ENCODE results near the gene METRNL.

Gene METRNL

DNA sequence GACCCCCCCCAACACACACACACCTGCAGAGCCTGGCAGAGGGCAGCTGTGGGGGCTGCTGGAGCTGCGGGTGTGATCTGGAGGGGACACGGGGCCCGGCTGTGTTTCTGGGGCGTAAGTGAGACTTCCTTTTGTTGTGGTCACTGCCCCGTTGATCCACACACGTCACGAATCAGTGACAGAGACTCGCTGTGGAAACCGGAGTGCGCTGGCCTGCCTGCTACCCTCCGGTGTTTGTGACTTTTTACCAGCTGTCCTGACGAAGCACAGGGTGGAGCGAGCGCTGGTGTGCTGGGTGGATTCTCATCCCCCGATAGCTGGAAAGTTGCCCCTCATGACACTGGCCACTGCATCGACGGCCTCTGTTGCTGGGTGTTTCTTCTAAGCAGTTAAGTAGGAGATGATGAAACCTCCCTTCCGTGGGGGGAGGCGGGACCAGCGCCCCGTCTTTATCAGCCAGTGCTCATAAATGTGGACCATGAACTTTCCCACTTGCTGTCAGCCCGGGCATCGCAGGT, 2.3 kb downstream of the METRNL start:
- peak; percentile 51 for DNase-seq

DNA sequence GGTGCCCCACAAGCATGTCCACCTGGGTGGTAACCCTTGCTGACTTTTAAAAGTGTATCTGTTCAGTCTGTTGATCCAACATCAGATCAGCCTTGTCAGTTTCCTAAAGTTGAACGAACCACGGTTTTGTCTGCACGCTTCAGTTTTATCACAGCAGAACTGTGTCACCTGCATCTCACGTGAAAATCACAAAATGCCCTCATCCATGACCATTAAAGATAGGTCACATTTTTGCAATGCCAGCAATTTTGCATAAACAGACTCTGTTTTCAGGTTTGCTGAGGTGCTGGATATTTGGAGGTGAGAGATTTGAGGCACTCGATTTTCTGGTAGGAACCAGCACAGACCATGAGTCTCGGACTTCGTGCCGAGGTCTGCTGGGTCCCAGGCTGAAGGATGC, 3.0 kb downstream of the METRNL start:
- DNase-seq, result no peak

- DNase-seq, result no peak
Measured at GRCh38 chr17:83082909-83083367, 3.5 kb downstream of the METRNL start.

DNA sequence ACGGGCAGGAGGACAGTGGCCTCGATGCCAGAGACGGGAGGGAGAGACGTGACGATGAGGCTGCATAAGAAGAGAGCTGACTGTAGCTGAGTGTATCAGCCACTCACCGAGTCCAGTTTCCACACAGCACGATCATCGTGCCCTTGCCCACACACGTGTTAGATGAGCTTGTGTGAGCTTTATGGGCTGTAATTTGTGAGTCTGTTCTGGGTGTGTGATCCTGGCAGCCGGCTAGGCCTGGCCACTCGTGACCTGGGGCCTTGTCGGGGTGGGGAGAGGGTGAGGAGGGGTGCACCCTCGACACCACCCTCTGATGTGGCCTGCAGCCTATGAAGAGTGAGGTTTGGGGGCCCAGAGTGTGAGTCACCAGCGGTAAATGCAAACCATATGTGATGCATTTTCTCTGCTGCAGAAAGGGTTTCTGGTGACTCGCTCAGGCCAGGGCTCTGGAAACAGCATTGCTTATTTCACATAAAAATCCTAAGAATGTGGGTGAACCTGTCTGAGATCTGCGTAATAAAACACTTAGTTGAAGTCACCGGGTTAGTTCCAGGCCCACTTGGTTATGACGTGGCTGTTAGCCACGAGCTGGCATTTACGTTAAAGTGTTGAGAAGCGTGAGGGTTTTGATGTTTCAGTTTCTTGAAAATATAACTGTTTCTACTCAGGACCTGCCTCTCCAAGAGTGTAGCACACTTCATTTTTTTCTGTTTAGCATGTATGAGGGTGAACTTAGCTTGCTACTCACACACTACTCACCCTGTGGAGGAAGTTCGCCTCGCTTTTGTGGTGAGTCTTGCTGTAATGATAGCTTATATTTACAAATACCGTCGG, 4.2 kb downstream of the METRNL start:
- DNase-seq, result peak; percentile 66

GRCh38 chr17:83084214-83084613, 4.8 kb downstream of the METRNL start:
- no peak for DNase-seq

DNA sequence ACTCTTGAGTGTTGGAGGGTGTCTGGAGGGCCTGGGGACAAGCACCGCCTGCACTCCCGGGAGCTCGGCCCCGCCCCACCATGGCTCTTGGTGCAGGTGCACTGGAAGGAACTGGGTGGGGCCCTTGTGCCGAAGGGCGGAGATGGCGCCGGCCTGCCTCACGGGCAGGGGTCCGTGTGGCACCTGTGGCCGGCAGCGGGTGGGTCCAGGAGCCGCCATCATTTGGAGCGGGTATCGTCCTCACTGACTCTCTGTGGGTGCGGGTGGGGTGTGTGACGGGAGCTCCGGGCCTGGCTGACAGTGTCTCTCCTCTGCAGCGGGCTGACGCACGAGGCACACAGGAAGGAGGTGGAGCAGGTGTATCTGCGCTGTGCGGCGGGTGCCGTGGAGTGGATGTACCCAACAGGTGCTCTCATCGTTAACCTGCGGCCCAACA, 5.2 kb downstream of the METRNL start:
- DNase-seq, result no peak

- no peak for DNase-seq
Measured at GRCh38 chr17:83085103-83085502, 5.7 kb downstream of the METRNL start.

DNA sequence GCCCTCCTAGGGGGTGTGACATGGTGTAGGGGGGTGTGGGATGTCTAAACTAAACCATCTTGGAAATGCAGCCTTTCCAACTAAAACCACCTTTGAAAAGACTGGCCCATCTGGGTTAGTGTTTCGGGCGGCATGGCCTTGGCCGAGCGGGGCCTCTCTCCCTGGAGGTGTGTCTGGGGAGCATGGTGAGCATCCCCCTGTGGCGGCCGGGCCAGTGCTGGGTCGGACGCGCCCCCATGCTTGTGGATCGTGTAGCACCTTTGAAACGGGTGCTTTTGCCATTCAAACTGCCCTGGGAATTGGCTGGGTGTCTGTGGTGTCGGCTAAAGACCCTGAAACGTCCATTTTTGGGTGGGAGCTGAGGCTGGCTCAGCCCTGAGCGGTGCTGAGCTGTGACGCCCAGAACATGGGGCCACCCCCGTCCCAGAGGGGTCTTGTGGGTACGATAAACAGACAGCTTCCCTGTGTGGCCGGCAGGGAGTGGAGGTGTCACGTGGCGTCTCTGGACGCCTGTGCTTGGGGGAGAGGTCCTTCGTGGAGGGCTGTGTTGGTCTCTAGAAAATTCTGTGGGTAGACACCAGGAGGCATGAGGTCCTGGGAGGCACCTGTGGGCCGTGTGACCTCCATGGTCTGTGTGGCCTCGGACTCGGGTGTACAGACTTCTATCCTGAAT, 6.3 kb downstream of the METRNL start:
- DNase-seq, result no peak

DNA sequence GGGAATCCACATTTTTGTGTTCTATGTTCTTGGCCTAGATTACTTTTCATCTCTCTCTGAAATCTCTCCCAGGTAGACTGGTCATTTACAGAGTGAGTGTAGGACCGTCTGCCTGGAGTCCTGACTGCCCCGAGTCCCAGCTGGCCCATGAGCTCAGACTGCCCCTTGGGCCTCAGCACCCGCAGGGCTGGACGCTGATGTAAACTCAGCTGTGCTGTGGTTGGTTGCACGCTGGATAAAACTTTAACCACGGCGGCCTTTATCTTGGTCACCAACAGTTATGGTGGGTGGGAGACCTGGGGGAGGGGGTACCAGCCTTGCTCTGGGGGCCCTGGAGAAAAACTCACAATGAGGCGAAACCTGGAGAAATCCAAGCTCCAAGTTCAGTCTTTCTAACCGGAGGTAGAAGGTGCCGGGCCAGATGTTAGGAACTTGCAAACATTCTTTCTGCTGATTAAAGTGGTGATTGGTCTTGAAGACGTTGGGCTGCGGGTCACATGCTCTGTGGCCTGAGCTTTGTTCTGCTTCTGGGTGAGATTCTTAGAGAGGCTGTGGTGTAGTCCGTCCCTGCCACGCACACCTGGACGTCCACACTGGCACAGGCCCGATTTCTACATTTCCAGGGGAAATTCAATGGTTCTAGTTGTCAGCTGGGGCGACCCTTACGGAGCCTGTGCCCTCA, 6.9 kb downstream of the METRNL start:
- no peak for DNase-seq

GRCh38 chr17:83086907-83087787, 7.7 kb downstream of the METRNL start:
- no peak for DNase-seq

- no peak for DNase-seq
Measured at GRCh38 chr17:83087788-83088360, 8.5 kb downstream of the METRNL start.

GRCh38 chr17:83088451-83088850, 9.0 kb downstream of the METRNL start:
- no peak for DNase-seq

- DNase-seq, result no peak
Measured at GRCh38 chr17:83088909-83089308, 9.5 kb downstream of the METRNL start.

GRCh38 chr17:83089328-83090132, 10.1 kb downstream of the METRNL start:
- DNase-seq, result no peak

- no peak for DNase-seq
Measured at GRCh38 chr17:83090444-83091256, 11.2 kb downstream of the METRNL start.

DNA sequence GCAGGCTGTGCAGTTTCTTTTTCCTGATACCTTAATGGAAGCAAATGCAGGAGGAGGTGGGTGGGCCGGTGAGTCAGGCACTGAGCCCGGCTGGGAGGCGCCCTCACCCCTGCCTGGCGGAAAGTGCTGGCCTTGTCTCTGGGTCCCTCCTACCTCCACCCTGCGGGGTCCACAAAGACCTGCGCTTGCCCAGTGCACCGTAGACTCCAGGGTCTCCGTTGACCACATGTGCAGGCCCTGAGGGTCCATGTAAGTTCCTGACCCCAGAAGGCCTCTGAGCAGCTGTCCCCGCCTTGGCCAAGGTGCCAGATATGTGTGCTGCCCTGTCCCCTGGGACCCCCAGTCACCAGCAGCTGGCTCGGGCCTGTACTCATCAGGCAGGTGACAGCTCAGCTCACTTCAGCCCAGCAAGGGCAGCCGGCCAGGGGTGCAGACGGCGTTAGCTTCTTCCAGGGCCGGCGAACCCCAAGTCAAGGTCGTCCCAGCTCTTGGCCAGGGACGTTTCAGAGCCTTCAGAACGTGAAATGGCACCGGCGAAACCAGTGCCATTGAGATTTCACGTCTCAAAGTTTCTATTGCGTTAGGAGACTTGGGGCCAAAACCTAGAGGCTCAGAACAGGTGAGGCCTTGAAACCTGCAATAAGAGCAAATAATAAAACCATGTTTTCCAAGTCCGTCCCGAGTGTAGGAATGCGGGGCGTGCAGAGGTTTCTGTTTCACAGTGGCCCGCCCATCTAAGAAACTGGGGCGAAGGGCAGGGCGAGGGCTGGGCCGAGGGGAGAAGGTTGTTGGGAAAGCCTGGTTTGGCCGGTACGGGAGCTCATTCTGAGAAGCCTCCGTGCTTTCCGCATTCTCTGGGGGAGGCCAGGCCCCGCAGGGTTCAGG, 12.1 kb downstream of the METRNL start:
- no peak for DNase-seq

DNA sequence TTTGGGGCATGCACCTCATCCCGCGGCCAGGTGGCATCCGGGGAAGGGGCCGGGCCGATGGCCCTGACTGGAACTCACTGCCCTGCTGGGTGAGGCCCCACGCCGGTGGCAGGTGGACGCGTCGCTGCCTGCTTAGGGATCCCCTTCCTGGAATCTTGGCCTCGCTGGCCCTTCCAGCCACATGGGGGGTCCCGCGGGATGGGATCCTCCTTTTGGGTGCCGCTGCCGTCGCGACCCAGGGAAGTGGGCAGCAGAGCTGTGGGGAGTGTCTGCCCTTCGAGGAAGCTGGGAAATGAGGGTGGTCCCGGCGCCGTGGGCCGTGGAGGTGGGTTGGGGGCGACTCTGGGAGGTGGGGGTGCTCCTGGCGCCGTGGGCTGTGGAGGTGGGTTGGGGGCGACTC, 12.8 kb downstream of the METRNL start:
- no peak for DNase-seq

- no peak for DNase-seq
Measured at GRCh38 chr17:83092931-83093330, 13.5 kb downstream of the METRNL start.

GRCh38 chr17:83093506-83093905, 14.1 kb downstream of the METRNL start:
- no peak for DNase-seq

All from CD4-positive, alpha-beta T cell treated with Interleukin-17A for 1 hour (primary cell).